Measurements from ENCODE around the gene FCHSD2. TPM values are rescaled to one million over a fixed set of nuclear protein-coding genes. Genes with fewer than 3 reads are reported as not detected.

The FCHSD2 gene
- total and polyA plus RNA-seq, 9 of the 15 experiments (the other 6 are each of a cell fraction or from before 2014, with no cell fraction given), result 1.8 to 14.7 (median 6.4) TPM

- TF ChIP-seq CUX1 (CRISPR knock-in tag; IDR thresholded peaks at IDR 0.05), result no peak
- no peak for TF ChIP-seq TAF7 (tag; IDR thresholded peaks at IDR 0.05)
- TF ChIP-seq FOXK1 (CRISPR knock-in tag; IDR thresholded peaks at IDR 0.05; ENCODE audit: borderline replicate concordance), result no peak
- TF ChIP-seq SETDB1 (IDR thresholded peaks at IDR 0.05; ENCODE audit: low read length), result no peak
- no peak for TF ChIP-seq KLF10 (CRISPR knock-in tag; IDR thresholded peaks at IDR 0.05)
- TF ChIP-seq MED1 (CRISPR knock-in tag; IDR thresholded peaks at IDR 0.05; ENCODE audit: borderline replicate concordance), result no peak
- no peak for TF ChIP-seq TCF3 (CRISPR knock-in tag; IDR thresholded peaks at IDR 0.05)
- TF ChIP-seq ZNF184 (CRISPR knock-in tag; IDR thresholded peaks at IDR 0.05), result no peak
- no peak for TF ChIP-seq POLR2AphosphoS2 (IDR thresholded peaks at IDR 0.05; ENCODE audit: low read length)
- TF ChIP-seq NFE2 (IDR thresholded peaks at IDR 0.05; ENCODE audit: low read depth), result no peak
These were observed 206.4 kb downstream of the FCHSD2 start (continued) for GRCh38 chr11:72935700-72936099.

All from K562 (cell line).